Measurements from ENCODE around the gene UPB1.
"Not testable (repeated sequence)": the region's sequence is repeated elsewhere in the genome, so short reads cannot be mapped to it uniquely, and the experiment has no call there.

UPB1 gene

DNA sequence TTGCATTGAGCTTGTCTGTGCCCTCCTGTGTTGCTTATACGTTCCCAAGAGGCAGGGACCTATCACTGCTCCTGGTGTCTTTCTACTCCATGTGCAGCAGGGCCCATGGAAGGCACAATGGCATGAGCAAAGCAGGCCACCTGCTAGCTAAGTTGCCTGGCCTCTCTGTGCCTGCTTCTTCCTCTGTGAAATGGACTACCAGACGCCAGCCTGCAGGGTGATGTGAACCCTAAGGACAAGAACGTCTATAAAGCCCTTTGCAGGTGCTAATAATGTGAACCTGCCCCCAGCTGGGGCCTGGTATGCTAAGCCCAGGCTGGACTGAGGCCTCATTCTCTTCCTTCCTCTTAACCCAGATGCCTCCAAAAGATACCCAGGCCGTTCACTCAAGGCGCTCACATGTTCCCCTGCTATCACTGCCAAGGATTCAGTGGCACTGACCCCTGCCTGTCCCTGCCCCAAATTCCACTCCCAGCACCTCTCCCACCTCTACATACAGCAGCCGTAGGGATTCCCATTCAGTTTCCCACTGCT is 55.8 kb downstream of the UPB1 start:
- Histone ChIP-seq H3K27ac (no peak overlapping the region), H3K9me3 (ENCODE audit: low read depth, low read length) (no peaks in the 10 kb centered on the region), H3K4me3 (no peak overlapping the region), H3K36me3 (ENCODE audit: insufficient read depth, low read length) (peaks cover 10% of the 10 kb centered on the region; the same call in 1 of the 2 replicates), H3K9ac (ENCODE audit: insufficient read length) (no peak overlapping the region)
- no peak for DNase-seq (ENCODE audit: low read depth, low spot score)
- TF ChIP-seq EZH2 (IDR thresholded peaks at IDR 0.05) = no peak
- no peak for TF ChIP-seq FOXP2 (optimal IDR thresholded peaks at IDR 0.05; ENCODE audit: control extremely low read depth, extremely low read length, insufficient read depth)
- TF ChIP-seq POLR2AphosphoS5 (IDR thresholded peaks at IDR 0.05; ENCODE audit: borderline replicate concordance, low read depth, low read length) = no peak

GRCh38 chr22:24552503-24553286 is 57.6 kb downstream of the UPB1 start:
- not testable (repeated sequence) for H3K36me3 ChIP-seq (ENCODE audit: insufficient read depth, low read length); H3K9me3 ChIP-seq (ENCODE audit: low read depth, low read length); DNase-seq (ENCODE audit: low read depth, low spot score); H3K9ac ChIP-seq (ENCODE audit: insufficient read length); H3K4me3 ChIP-seq; H3K27ac ChIP-seq

GRCh38 chr22:24553597-24554312 is 58.6 kb downstream of the UPB1 start:
- H3K36me3 ChIP-seq (ENCODE audit: insufficient read depth, low read length) = peaks cover 17% of the 10 kb centered on the region
- H3K4me3 ChIP-seq = peak overlapping the region; percentile 100
- DNase-seq (ENCODE audit: low read depth, low spot score) = no peak
- no peaks in the 10 kb centered on the region for H3K9me3 ChIP-seq (ENCODE audit: low read depth, low read length)
- H3K9ac ChIP-seq (ENCODE audit: insufficient read length) = peak overlapping the region; percentile 92
- H3K27ac ChIP-seq = no peak overlapping the region
- TF ChIP-seq EZH2 (IDR thresholded peaks at IDR 0.05) = no peak
- no peak for TF ChIP-seq FOXP2 (optimal IDR thresholded peaks at IDR 0.05; ENCODE audit: control extremely low read depth, extremely low read length, insufficient read depth)
- no peak for TF ChIP-seq POLR2AphosphoS5 (IDR thresholded peaks at IDR 0.05; ENCODE audit: borderline replicate concordance, low read depth, low read length)

DNA sequence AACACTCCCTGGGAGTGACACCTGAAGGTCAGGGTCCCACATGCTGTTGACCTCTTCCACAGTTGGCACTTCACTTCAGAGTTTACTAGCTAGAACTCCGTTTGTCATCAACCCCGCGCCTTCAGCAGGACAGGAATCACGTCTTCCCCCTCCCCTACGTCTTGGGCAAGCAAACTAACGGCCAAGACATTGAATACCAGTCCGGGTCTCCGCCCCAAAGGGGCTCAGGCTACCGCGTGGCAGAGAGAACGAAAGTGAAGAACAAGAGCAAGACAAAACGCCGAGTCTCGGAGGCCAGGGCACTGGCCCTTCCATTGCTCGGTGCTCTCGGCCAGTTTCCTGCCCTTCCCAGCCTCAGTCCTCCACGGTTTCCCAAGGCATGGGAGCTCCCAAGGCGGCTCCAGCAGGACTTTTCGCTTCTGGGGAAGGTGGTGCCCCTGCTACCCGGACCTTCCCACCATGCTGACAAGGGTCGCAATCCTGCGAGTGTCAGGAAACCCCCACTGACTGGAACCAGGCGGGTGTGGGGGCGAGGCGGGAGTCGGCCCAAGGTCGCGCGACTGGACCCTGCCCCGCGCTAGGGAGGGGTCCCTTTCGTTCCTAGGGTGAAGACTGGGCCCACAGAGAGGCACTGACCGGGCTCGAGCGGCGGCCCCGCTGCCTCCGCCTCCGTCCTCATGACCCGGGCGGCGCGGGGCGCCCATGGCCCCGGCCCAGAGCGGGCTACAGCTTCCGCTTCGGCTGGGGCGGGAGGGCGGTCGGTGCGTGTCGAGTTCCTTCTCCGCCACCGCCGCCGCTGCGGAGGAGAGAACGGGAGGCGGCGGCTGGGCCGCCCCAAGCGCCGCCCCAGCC is 59.4 kb downstream of the UPB1 start, which contains the start of gene GUCD1:
GUCD1 (minus strand) TSS at position 826 of the 852 bp plus-strand sequence; CDS start at position 679, 147 bp downstream.
- Histone ChIP-seq H3K9me3 (ENCODE audit: low read depth, low read length) (no peaks in the 10 kb centered on the region), H3K27ac (peak within 1 kb of the TSS; percentile 96), H3K36me3 (ENCODE audit: insufficient read depth, low read length) (peaks cover 25% of the 10 kb centered on the region), H3K4me3 (peak within 1 kb of the TSS; percentile 100), H3K9ac (ENCODE audit: insufficient read length) (peak within 1 kb of the TSS; percentile 100)
- DNase-seq (ENCODE audit: low read depth, low spot score) = no peak
- TF ChIP-seq EZH2 (IDR thresholded peaks at IDR 0.05) (no peak), POLR2AphosphoS5 (IDR thresholded peaks at IDR 0.05; ENCODE audit: borderline replicate concordance, low read depth, low read length) (peak; percentile 53; the same call in 1 of the 2 replicates)

GRCh38 chr22:24555165-24556039 is 60.3 kb downstream of the UPB1 start, which contains the start of gene SNRPD3:
SNRPD3 (plus strand) TSS chr22:24555999; CDS start chr22:24557675, 1,676 bp downstream.
- Histone ChIP-seq H3K4me3 (peak within 1 kb of the TSS; percentile 100), H3K36me3 (ENCODE audit: insufficient read depth, low read length) (peaks cover 28% of the 10 kb centered on the region), H3K27ac (peak within 1 kb of the TSS; percentile 96), H3K9me3 (ENCODE audit: low read depth, low read length) (no peaks in the 10 kb centered on the region), H3K9ac (ENCODE audit: insufficient read length) (peak within 1 kb of the TSS; percentile 100)
- DNase-seq (ENCODE audit: low read depth, low spot score) = peak; percentile 91
- peak; percentile 92 for TF ChIP-seq POLR2AphosphoS5 (IDR thresholded peaks at IDR 0.05; ENCODE audit: borderline replicate concordance, low read depth, low read length)
- TF ChIP-seq EZH2 (IDR thresholded peaks at IDR 0.05) = no peak
- no peak for TF ChIP-seq FOXP2 (optimal IDR thresholded peaks at IDR 0.05; ENCODE audit: control extremely low read depth, extremely low read length, insufficient read depth)

DNA sequence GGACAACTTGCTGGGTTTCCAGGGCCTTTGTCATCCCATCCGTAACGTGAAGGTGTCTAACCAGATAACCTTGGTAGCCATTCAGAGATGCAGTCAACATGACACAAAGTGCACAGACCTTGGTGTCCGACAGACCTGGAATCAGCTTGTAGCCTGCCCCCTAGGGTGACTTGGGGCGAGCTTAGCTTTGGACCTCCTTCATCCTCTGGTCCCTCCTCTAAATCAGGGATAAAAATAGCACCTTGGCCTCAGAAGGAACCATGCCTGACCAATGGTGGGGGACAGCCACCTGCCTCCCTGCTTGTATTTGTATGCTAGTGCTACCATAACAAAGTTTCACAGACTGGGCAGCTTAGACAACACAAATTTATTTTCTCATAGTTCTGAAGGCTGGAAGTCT is 64.3 kb downstream of the UPB1 start:
- no peak for DNase-seq (ENCODE audit: low read depth, low spot score)
- Histone ChIP-seq H3K4me3 (no peak overlapping the region), H3K36me3 (ENCODE audit: insufficient read depth, low read length) (peaks cover 62% of the 10 kb centered on the region), H3K9ac (ENCODE audit: insufficient read length) (no peak overlapping the region), H3K27ac (no peak overlapping the region), H3K9me3 (ENCODE audit: low read depth, low read length) (no peaks in the 10 kb centered on the region)
- TF ChIP-seq POLR2AphosphoS5 (IDR thresholded peaks at IDR 0.05; ENCODE audit: borderline replicate concordance, low read depth, low read length) = no peak
- TF ChIP-seq FOXP2 (optimal IDR thresholded peaks at IDR 0.05; ENCODE audit: control extremely low read depth, extremely low read length, insufficient read depth) = no peak
- TF ChIP-seq EZH2 (IDR thresholded peaks at IDR 0.05) = no peak

DNA sequence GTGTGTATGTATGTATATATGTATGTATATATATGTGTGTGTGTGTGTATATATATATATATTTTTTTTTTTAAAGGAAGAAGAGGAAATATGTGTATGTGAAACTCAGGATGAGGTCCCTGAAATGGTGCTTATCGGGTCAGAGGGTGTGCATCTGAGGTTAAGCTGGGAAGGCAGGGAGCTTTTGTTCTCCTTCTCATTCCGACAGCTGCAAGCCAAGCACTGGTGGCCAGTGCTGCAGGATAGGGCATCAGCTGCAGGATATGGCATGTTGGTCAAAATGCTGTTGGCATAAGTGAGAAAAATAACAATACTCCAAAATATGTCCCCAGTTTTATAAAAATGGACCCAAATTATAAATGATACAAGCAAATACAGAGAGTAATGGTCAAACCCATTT is 68.1 kb downstream of the UPB1 start:
- no peak overlapping the region for H3K27ac ChIP-seq
- H3K4me3 ChIP-seq = no peak overlapping the region
- H3K9me3 ChIP-seq (ENCODE audit: low read depth, low read length) = no peaks in the 10 kb centered on the region
- no peak for TF ChIP-seq EZH2 (IDR thresholded peaks at IDR 0.05)
- no peak for TF ChIP-seq FOXP2 (optimal IDR thresholded peaks at IDR 0.05; ENCODE audit: control extremely low read depth, extremely low read length, insufficient read depth)
- TF ChIP-seq POLR2AphosphoS5 (IDR thresholded peaks at IDR 0.05; ENCODE audit: borderline replicate concordance, low read depth, low read length) = no peak
- no peak overlapping the region for H3K9ac ChIP-seq (ENCODE audit: insufficient read length)
- no peak for DNase-seq (ENCODE audit: low read depth, low spot score)
- H3K36me3 ChIP-seq (ENCODE audit: insufficient read depth, low read length) = peaks cover 74% of the 10 kb centered on the region

Data from SK-N-MC (cell line).